Right atrium auricular region (tissue), 2 donors: ENCODE results near the gene ACTL7A. TPM values are rescaled to one million over a fixed set of nuclear protein-coding genes. Genes with fewer than 3 reads are reported as not detected.

Source experiments
- DNase-seq: peaks from one replicate; pipeline ENCODE4 v3.0.0-alpha.2; 2019; ENCODE audit warnings: low spot score
- H3K27ac ChIP-seq, 2 donors: fragments of 200-600 bp; sonication (generic); 1 replicate in 1 of 2; 2 replicates in 1 of 2; pipeline ENCODE4 v1.5.1; 2016 to 2019
- H3K27me3 ChIP-seq, 2 donors: fragments of 200-600 bp; sonication (generic); one replicate each; pipeline versions ENCODE4 v1.5.1 to v1.6.0; 2017 to 2019
- H3K36me3 ChIP-seq: fragments of 200-600 bp; sonication (generic); one replicate; pipeline ENCODE4 v1.5.1; 2016
- H3K4me1 ChIP-seq, 2 donors: fragments of 200-600 bp; sonication (generic); one replicate each; pipeline versions ENCODE4 v1.5.1 to v1.6.0; 2017 to 2019
- H3K4me3 ChIP-seq, 2 donors: fragments of 200-600 bp; sonication (generic); 1 replicate in 1 of 2; 2 replicates in 1 of 2; pipeline ENCODE4 v1.5.1; 2017 to 2019; ENCODE audit warnings: mild to moderate bottlenecking in 1 of 2, moderate library complexity in 1 of 2
- H3K9me3 ChIP-seq, 2 donors: fragments of 200-600 bp; sonication (generic); one replicate each; pipeline ENCODE4 v1.5.1; 2019
- CTCF ChIP-seq, 2 donors: fragments of 200-600 bp; sonication (generic); IDR thresholded peaks; one replicate each; pipeline ENCODE4 v1.5.1; 2019; ENCODE audit warnings: antibody characterized with exemption in 2 of 2
- total RNA-seq, 2 donors: library from RNA; depleted of rRNA; stranded (reverse); fragments of >200 nt; gene quantifications; one replicate each; pipeline ENCODE4 v1.1.0, GENCODE V29; 2016

Gene ACTL7A
- not detected for total RNA-seq

GRCh38 chr9:108861997-108862396, at the start of gene ACTL7A:
Gene ACTL7A, plus strand, starts transcription at chr9:108862266. Its CDS starts 57 bp downstream, at chr9:108862323.
- Histone ChIP-seq H3K9me3 (no peaks in the 10 kb centered on the region), H3K36me3 (no peaks in the 10 kb centered on the region), H3K4me3 (no peak within 1 kb of the TSS), H3K4me1 (peaks cover 0 to 6% of the 10 kb centered on the region in 2 donors), H3K27ac (no peak within 1 kb of the TSS), H3K27me3 (no peaks in the 10 kb centered on the region)
- DNase-seq = no peak
- no peak for TF ChIP-seq CTCF (IDR thresholded peaks at IDR 0.05)

- no peaks in the 10 kb centered on the region for H3K36me3 ChIP-seq
- no peaks in the 10 kb centered on the region for H3K4me1 ChIP-seq
- no peaks in the 10 kb centered on the region for H3K27me3 ChIP-seq
- H3K27ac ChIP-seq = no peak overlapping the region
- H3K4me3 ChIP-seq = no peak overlapping the region
- no peak for DNase-seq
- no peak for TF ChIP-seq CTCF (IDR thresholded peaks at IDR 0.05)
- no peaks in the 10 kb centered on the region for H3K9me3 ChIP-seq
Observed at GRCh38 chr9:108812396-108813025, 49.6 kb upstream of the ACTL7A start.

GRCh38 chr9:108813951-108814601, 48.0 kb upstream of the ACTL7A start:
- no peak overlapping the region for H3K27ac ChIP-seq
- H3K4me3 ChIP-seq = no peak overlapping the region
- peak in 1 of 2 donors; percentile 47 for TF ChIP-seq CTCF (IDR thresholded peaks at IDR 0.05)
- no peaks in the 10 kb centered on the region for H3K36me3 ChIP-seq
- no peak for DNase-seq
- no peaks in the 10 kb centered on the region for H3K4me1 ChIP-seq
- H3K9me3 ChIP-seq = no peaks in the 10 kb centered on the region
- no peaks in the 10 kb centered on the region for H3K27me3 ChIP-seq

GRCh38 chr9:108815156-108815555, 46.9 kb upstream of the ACTL7A start:
- Histone ChIP-seq H3K9me3 (no peaks in the 10 kb centered on the region), H3K27me3 (no peaks in the 10 kb centered on the region), H3K36me3 (no peaks in the 10 kb centered on the region), H3K27ac (no peak overlapping the region), H3K4me3 (no peak overlapping the region), H3K4me1 (no peaks in the 10 kb centered on the region)
- TF ChIP-seq CTCF (IDR thresholded peaks at IDR 0.05) = no peak
- no peak for DNase-seq

- H3K4me3 ChIP-seq = no peak overlapping the region
- H3K27ac ChIP-seq = no peak overlapping the region
- no peaks in the 10 kb centered on the region for H3K27me3 ChIP-seq
- no peaks in the 10 kb centered on the region for H3K36me3 ChIP-seq
- TF ChIP-seq CTCF (IDR thresholded peaks at IDR 0.05) = no peak
- no peaks in the 10 kb centered on the region for H3K4me1 ChIP-seq
- no peaks in the 10 kb centered on the region for H3K9me3 ChIP-seq
- DNase-seq = no peak
Observed at GRCh38 chr9:108816037-108816436, 46.0 kb upstream of the ACTL7A start.
